IPS-NIHi11 (cell line): ENCODE measurements around the gene AFF1.
"Not testable (repeated sequence)": the region's sequence is repeated elsewhere in the genome, so short reads cannot be mapped to it uniquely, and the experiment has no call there.

Experiments used
- DNase-seq: peaks from one replicate; pipeline ENCODE4 v3.0.0; 2012; ENCODE audit warnings: mixed read lengths, low spot score

The AFF1 gene

DNA sequence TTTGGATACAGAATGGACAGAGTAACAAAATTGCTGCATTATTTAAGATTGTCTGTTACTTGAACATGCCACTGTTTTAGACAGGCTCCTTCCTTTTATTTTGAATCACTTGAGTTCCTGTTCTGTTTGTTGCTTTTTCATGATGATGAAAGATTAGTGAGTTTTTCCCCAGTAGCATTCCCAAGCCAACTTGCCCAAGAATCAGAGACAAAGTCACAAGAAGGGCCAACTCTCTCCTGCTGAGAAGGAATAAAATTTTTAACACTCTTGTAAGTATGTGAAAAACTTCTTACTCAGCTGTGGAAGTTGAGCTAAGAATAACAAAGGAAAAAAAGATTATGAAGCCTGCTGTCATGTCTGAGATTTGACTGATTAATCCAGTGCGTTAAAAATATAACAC lies 181.4 kb downstream of the AFF1 start:
- DNase-seq = no peak

DNA sequence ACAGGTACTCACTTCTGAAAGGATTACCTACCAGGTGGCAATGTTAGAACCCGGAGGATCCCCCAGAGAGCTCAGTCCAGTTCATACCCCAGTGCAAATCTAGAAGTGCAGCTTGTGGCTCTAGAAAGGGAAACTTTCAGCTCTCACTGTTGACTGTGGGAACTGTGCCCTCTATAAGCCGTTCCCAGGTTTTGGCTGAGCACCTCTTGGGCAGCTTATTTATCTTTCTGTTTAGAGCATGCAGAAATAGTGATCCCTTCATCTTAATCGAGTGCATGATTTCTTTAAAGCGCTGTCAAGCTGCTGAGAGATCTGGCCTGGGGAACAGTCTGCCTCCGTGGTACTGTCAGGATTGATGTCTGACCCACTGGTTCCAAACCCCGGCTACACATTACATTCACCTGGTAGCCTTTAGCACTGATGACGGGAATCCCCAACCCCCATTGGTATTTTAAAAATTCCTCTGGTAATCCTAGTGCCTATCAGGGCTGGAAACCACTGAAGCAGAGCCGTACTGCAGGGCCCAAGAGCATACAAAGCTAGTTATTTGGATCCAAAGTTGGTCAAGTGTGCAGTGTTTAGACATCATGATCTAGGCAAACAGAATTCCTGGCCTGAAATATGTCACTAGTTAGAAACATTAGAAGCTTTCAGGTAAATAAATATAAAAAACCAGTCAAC lies 182.4 kb downstream of the AFF1 start:
- peak; percentile 37 for DNase-seq

DNA sequence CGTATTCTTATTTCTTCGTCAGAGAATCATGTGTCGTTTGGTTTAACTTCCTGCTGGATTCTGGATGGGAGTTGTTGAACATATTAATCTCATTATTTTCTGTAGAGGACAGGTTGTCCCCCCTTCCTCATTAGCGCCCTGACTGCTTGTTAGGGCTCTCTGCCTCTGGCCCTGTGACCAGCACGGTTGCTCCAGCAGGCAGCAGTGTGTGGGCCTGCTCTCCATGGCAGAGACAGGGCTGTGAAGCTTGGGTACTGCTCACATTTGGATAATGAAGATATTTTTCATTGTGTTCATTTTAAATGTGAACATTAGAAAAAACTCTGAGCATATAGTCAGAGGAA lies 182.9 kb downstream of the AFF1 start:
- no peak for DNase-seq

DNA sequence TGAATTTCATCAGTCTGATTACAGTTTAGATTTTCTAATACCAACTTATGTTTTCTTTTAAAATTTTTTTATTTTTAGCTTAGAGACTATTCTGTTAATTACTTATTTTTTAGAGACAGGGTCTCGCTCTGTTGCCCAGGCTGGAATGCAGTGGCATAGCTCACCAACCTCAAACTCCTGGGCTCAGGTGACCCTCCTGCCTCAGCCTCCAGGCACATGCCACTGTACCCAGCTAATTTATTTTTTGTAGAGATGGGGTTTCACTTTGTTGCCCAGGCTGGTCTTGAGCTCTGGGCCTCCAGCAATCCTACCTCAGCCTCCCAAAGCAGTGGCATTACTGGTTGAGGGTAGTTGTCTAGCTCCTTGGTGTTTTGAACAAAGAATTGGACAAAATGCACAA lies 183.6 kb downstream of the AFF1 start:
- DNase-seq = no peak

DNA sequence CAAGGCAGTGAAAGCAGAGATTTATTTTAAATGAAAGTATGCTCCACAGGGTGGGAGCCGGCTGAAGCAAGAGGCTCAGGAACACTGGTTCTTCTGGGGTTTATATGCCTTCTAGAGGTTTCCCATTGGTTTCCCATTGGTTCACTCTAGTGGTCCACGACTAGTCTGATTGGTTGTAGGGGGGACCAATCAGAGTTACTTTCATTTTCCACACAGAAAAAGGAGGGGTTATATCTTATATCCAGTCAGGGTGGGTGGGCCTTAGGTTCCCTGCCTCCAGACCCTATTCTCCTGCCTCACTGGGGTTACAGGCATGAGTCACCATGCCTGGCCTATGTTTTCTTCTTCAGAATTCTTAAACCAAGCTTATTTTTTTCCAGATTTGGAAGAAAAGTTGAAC lies 184.0 kb downstream of the AFF1 start:
- peak; percentile 19 for DNase-seq

GRCh38 chr4:87120010-87120409 lies 185.2 kb downstream of the AFF1 start:
- no peak for DNase-seq

DNA sequence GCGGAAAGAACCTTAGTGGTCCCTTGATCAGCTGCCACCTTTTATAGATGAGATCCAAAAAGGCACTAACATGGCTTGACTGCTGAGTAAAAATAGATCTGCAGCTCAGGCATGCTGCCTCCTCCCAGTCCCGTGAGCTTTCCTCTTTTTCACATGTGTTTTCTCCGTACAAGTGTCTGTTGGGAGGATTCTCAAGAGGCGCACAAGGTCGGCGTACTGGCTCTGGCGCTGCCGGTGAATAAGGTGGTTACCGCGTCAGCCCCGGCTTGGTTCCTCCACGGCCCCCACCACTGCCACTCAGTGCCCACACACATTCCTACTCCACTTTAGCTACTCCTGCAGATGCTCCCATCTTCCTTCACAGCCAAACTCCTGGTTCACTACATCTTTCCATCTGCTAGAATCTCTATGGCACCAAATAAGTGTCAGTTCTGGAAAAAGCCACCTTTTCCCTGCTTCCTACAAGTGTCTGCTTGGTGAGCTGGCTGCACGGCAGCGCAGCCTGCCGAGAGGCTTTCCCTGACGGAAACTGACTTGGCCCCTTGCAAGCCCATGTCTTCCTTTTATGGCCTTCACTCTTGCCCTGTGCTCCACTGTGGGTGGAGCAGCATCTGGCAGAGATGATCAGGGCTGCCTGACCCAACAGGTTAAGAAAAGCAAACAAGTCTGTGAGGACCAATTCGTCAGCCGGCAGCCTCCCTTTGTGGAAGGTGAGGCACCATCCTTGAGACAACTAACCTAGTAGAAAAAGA lies 185.8 kb downstream of the AFF1 start:
- DNase-seq = no peak

DNA sequence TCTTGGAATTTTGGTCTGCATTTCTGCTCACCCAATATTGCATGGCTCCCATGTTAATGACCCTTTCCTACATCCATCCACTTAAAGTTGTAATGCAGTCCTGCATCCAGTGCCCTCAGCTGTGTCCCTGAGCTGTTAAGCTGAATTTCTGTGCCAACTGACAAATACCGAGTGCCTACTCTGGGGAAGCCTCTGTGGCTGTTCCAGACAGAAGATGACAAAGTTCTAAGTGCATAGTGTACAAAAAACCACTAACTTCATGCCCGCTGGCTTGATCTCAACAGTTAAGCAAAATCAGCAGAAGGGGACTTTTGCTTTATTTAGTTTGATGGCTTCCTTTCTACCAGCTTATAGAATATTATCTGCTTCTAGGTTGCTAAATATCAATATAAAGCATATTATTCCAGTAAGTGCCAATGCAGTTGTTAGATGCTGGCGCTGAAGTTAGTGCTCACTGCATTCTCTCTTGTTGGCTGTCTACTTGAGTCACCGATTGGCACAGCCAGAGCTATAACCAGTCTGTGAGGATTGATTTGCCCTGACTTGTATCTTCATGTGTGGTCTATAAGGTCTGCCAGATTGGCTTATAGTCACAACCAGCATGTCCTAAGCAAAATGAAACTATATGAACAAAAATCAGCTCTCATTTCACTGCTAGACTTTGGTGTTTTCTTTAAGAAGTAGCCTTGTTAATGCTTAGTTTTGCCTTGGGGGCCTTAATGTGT lies 186.7 kb downstream of the AFF1 start:
- no peak for DNase-seq

- DNase-seq = no peak
Measured at GRCh38 chr4:87122252-87122651, 187.4 kb downstream of the AFF1 start.

DNA sequence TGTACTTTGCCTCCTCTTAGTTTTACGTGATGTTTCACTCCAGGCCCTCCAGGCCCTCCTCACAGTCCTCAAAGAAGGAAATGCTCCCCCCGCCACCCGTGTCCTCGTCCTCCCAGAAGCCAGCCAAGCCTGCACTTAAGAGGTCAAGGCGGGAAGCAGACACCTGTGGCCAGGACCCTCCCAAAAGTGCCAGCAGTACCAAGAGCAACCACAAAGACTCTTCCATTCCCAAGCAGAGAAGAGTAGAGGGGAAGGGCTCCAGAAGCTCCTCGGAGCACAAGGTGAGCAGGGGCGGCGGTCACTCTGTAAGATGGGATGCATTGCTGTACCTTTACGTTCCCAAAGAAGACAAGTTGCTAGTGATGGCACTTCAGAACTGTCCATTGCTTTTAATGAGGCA lies 191.2 kb downstream of the AFF1 start:
- DNase-seq = no peak

DNA sequence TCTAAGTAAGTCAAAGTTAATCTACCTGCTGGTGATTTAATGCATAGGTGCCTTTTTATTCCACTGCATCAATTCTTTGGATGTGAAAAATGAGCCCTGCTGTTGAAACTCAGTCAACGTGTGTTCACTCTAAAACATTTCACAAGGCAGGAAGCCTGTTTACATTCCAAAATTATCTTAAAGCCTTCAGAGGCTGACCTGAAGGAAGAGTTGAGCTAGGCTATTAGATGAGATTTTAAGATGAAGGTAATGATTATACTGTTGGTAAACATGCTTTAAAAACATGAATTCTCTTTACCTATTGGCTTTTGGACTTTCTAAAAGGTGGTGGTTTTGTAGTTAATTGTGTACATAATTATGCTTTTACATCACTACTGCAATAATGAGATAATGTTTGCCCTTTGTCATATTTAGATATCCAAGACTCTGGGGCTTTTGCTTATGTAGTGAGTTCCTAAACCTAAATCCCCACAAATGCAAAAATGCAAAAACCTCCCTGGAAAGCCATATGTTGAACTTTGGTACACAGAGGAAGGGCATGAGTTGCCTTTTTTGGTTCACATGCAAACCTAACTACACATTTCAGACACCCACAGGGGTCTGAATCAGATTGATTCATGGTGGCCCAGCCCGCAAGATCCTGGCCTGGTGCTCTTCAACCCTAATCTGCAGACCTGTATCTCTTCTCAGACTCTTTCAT lies 193.3 kb downstream of the AFF1 start:
- DNase-seq = no peak

DNA sequence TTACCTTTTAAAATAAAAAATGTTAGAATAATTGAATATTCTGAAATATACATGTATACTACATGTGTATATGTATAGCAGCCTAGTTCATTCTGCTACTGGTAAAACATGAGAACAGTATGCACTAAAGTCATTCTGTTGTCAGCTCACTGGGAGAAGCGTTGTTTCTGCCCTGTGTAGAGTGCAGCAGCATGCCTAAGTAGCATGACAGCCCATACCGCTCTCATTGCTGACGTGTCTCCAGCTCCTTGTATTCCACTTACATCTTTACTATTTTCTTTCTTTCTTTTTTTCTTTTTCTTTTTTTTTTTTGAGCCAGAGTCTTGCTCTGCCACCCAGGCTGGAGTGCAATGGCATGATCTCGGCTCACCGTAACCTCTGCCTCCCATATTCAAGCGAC lies 194.9 kb downstream of the AFF1 start:
- DNase-seq = no peak

DNA sequence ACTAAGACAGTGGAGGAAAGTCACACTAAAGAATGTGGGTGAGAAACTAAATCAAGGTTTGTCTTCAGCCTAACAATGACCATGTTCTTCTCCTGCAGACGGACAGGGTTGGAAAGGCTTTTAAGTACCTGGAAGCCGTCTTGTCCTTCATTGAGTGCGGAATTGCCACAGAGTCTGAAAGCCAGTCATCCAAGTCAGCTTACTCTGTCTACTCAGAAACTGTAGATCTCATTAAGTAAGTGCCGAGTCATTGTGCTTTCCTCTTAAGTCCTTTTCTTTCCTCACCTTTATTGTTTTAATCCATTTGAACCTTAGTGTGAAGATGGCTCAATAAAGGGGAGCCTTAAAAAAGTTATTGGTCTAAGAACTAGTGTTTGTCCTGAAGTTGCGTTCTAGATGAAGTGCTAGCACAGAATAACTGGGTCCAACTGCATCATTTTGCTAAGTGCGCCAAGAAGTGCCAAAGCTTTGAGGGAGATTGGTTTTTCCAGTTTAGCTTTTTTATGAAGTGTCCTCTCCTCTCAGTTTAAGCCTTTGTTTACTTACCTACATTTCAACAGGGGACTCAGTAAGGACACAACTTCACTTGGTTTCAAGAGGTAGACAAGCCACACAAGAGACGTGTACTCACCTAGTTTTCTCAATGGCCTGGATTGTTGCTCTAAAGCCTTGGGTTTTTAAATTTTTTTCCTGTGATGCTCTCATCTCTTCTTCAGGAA lies 196.3 kb downstream of the AFF1 start:
- no peak for DNase-seq

GRCh38 chr4:87132035-87132434 lies 197.2 kb downstream of the AFF1 start:
- DNase-seq = no peak

- DNase-seq = no peak
Measured at GRCh38 chr4:87133183-87133582, 198.4 kb downstream of the AFF1 start.

DNA sequence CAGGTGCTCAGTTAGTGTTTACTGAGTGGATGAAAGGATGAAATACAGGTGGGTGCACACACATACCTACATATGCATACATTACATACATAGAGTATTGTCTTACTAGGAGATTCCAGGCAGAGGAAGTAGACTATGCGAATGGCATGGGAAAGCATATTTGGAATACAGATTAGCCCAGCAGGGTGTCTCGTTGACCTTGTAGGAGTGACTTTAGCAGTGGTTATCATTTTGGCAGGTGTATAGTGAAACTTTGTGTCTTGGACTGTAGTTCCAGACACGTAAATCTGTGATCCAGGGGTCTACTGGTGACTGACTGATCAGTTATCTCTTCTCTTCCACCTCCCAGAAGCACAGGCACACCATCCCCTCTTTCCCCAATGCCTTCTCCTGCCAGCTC lies 199.3 kb downstream of the AFF1 start:
- DNase-seq = no peak

DNA sequence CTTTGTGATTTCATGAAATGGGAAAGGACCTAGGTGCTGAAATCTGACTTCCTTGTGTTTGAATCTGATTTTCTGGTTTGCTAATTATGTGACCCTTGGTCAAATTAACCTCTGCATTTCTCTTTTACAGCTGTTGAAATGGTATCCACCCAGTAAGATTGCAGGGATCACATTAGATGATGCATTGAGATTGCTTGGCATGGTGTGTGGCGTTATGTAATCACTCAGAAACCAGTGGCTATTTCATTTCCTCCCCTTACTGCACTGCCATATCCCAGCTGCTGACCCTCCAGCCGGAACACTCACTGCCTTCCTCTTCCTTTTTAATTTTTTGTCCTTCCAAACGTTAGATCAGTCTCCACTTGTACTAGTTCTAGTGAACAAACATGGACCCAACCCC lies 206.6 kb downstream of the AFF1 start:
- no peak for DNase-seq

- no peak for DNase-seq
Measured at GRCh38 chr4:87144356-87144755, 209.5 kb downstream of the AFF1 start.

GRCh38 chr4:87145934-87146333 lies 211.1 kb downstream of the AFF1 start:
- DNase-seq = not testable (repeated sequence)

DNA sequence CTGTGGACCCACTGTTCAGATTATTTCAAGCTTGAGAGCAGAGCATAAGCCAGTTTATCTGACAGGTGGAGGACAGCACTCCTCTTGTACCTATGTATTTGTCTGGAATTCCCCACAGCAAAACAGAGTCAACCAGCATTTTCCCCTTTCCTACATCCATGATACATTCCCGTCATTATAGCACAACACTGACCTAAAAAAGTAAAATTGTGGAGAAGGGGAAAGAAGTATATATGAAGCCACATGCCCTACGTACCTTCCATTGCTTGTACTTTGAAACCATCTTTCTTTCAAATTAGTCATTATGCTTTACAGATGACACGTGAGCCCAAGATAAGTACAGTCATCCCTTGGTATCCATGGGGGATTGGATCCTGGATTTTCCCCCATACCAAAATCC lies 212.3 kb downstream of the AFF1 start:
- DNase-seq = no peak

DNA sequence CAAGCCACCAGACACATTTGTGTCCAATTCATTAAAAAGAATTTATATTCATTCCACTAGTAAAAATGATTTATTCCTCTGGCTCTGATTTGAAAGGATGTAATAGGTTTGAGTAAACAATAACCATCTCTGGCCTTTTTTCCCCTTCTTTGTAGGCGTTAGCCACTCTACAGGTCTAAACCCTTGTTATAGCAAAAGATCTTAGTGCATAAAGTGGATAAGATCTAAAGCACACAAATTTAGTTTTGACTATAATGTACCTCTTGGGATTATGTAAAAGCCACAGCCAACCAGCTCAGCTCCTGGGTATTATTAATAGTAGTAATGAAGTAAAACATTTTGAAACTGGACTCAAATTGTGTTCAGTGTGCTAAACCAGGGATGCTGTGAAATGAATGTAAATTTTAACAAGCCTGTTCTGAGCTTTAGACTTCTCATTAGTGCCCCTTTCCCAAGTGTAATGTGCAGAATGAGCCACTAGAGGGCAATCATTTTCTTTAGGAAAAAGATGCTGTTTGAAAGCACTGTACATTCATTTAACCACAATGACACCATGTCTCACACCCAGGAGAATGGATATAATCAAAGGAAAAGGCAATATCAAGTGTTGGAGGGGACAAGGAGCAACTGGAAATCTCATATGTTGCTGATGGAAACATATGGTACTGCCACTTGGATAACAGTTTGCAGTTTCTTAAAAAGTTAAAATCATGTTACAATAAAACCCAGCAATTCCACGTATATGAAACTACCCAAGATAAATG lies 215.9 kb downstream of the AFF1 start:
- peak; percentile 59 for DNase-seq
